22Rv1 (cell line): Measurements from ENCODE around the gene PARD3B.

Experiments
- ZFX ChIP-seq: fragments of 450-650 bp; IDR thresholded peaks from 2 replicates; pipeline ENCODE4 v1.6.1; 2017; ENCODE audit warnings: antibody characterized with exemption, borderline replicate concordance
- TF ChIP-seq, protein P1 (sequence below): fragments of 450-650 bp; IDR thresholded peaks from 2 replicates; pipeline ENCODE4 v1.5.1; 2017; ENCODE audit warnings: mild to moderate bottlenecking

DNA sequence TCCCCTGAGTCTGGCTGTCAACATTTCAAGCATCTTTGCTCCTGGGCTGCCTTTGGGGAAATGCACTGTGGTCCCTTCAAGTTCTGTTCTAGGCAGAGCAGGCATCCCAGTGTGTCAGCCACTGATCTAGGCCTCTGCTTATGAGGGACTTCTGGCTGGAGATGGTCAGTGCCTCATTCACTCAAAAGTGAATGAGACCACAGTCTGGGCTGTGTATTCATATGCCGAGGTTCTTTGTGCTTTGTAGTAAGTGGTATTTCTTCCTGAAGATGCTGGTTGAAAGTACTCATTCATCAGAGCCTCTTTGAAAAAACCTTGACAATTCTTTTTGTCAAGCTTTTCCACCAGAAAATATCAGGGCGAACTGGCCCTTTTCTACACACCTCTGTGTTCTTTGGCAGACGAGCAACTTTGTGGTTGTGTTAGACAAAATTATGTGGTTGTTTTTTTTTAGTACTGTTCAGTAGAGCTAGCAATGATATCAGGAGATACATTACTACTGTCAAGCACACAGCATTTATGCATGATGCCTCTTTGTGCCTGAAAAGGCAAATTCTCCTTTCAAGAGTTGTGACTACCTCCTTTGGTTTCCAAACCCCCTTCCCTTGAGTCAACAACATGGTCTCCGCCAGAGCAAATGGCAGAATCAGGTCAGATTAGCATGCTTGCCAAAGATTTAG, 626.1 kb downstream of the PARD3B start:
- TF ChIP-seq, protein P1, sequence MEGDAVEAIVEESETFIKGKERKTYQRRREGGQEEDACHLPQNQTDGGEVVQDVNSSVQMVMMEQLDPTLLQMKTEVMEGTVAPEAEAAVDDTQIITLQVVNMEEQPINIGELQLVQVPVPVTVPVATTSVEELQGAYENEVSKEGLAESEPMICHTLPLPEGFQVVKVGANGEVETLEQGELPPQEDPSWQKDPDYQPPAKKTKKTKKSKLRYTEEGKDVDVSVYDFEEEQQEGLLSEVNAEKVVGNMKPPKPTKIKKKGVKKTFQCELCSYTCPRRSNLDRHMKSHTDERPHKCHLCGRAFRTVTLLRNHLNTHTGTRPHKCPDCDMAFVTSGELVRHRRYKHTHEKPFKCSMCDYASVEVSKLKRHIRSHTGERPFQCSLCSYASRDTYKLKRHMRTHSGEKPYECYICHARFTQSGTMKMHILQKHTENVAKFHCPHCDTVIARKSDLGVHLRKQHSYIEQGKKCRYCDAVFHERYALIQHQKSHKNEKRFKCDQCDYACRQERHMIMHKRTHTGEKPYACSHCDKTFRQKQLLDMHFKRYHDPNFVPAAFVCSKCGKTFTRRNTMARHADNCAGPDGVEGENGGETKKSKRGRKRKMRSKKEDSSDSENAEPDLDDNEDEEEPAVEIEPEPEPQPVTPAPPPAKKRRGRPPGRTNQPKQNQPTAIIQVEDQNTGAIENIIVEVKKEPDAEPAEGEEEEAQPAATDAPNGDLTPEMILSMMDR: no peak
- no peak for TF ChIP-seq ZFX
